ENCODE results near the gene BOLA2B.

DNA sequence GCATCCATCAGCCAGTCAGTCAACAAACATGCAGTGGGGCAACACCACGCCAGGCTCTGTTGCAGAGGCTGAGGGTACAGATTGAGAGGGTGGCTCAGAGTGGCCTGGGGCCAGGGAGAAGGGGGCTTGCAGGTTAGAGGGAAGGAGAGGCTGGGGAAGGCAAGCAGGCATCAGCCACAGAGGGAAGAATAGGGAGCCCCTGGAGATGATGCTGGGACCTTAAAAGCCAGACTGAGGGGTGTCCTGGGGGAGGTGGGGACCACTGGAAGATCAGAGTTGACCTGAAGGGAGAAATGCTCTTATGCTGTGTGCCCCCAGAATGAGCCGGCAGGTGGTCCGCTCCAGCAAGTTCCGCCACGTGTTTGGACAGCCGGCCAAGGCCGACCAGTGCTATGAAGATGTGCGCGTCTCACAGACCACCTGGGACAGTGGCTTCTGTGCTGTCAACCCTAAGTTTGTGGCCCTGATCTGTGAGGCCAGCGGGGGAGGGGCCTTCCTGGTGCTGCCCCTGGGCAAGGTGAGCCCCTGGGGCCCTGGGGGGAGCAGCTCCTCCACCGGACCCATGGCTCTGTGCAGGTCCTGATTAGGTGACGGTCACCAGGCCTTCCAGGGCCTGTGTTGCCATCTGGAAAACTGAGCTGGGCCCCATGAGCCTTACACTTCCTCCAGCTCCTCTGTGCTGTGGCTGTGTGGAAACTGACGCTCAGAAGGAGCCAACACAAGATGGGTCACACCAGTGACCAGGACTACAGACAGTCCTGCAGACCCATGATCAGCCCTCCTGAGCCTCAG lies 8.4 kb downstream of the BOLA2B start:
- TF ChIP-seq, protein P1, sequence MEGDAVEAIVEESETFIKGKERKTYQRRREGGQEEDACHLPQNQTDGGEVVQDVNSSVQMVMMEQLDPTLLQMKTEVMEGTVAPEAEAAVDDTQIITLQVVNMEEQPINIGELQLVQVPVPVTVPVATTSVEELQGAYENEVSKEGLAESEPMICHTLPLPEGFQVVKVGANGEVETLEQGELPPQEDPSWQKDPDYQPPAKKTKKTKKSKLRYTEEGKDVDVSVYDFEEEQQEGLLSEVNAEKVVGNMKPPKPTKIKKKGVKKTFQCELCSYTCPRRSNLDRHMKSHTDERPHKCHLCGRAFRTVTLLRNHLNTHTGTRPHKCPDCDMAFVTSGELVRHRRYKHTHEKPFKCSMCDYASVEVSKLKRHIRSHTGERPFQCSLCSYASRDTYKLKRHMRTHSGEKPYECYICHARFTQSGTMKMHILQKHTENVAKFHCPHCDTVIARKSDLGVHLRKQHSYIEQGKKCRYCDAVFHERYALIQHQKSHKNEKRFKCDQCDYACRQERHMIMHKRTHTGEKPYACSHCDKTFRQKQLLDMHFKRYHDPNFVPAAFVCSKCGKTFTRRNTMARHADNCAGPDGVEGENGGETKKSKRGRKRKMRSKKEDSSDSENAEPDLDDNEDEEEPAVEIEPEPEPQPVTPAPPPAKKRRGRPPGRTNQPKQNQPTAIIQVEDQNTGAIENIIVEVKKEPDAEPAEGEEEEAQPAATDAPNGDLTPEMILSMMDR (IDR thresholded peaks at IDR 0.05) = no peak
- no peak for TF ChIP-seq EZH2phosphoT487 (IDR thresholded peaks at IDR 0.05)
